Gastrocnemius medialis (tissue), 4 donors: Measurements from ENCODE around the gene WASF2. TPM values are rescaled to one million over a fixed set of nuclear protein-coding genes. Genes with fewer than 3 reads are reported as not detected.

ENCODE experiments used
- ATAC-seq, 2 donors: fragments of 150-250 bp; one replicate each; pipeline ENCODE4 v1.9.1; 2016
- DNase-seq, 2 donors: peaks; one replicate each; pipeline ENCODE4 v3.0.0-alpha.2; 2019
- H3K27ac ChIP-seq, 4 donors: fragments of 200-600 bp; sonication (generic); 1 replicate in 1 of 4; 2 replicates in 3 of 4; pipeline ENCODE4 v1.5.1; 2016 to 2018; ENCODE audit warnings: mild to moderate bottlenecking in 2 of 4, moderate library complexity in 1 of 4
- H3K27me3 ChIP-seq, 3 donors: fragments of 200-600 bp; sonication (generic) in 2 of 3; 1 replicate in 1 of 3; 2 replicates in 2 of 3; pipeline versions ENCODE4 v1.5.1 to v1.6.0; 2016 to 2019; ENCODE audit warnings: mild to moderate bottlenecking in 1 of 3, moderate library complexity in 1 of 3
- H3K36me3 ChIP-seq, 2 donors: fragments of 200-600 bp; sonication (generic) in 1 of 2; one replicate each; pipeline ENCODE4 v1.5.1; 2017 to 2018
- H3K4me1 ChIP-seq, 2 donors: fragments of 200-600 bp; sonication (generic) in 1 of 2; one replicate each; pipeline ENCODE4 v1.5.1; 2016 to 2017; ENCODE audit warnings: mild to moderate bottlenecking in 2 of 2
- H3K4me3 ChIP-seq, 4 donors: fragments of 200-600 bp; sonication (generic) in 3 of 4; 1 replicate in 1 of 4; 2 replicates in 3 of 4; pipeline ENCODE4 v1.5.1; 2016 to 2019; ENCODE audit warnings: mild to moderate bottlenecking in 2 of 4
- H3K9me3 ChIP-seq, 3 donors: fragments of 200-600 bp; sonication (generic) in 2 of 3; 1 replicate in 1 of 3; 2 replicates in 2 of 3; pipeline ENCODE4 v1.5.1; 2016 to 2019
- CTCF ChIP-seq, 5 experiments: fragments of 450-650 bp in 3 of 5; fragments of 200-600 bp in 2 of 5; sonication (generic) in 2 of 5; IDR thresholded peaks in 4 of 5; conservative IDR thresholded peaks in 1 of 5; 1 replicate in 4 of 5; 2 replicates in 1 of 5; pipeline ENCODE4 v1.5.1; 2016 to 2019; ENCODE audit warnings: antibody characterized with exemption in 5 of 5, mild to moderate bottlenecking in 3 of 5, moderate library complexity in 3 of 5
- POLR2A ChIP-seq, 2 donors: fragments of 450-650 bp; IDR thresholded peaks; one replicate each; pipeline ENCODE4 v1.6.1; 2017; ENCODE audit warnings: antibody characterized with exemption in 2 of 2, mild to moderate bottlenecking in 2 of 2, moderate library complexity in 2 of 2
- in situ Hi-C, 4 donors: fragments of 200-750 bp; cut with MboI; loops; one replicate each; pipeline versions ENCODE4 v1.15.0 to v1.8.0; 2017; ENCODE audit warnings: low sequenced_read_pairs in 4 of 4
- intact Hi-C: fragments of 100-400 bp; cut with DNase I; formaldehyde crosslinking; loops from one replicate; pipeline ENCODE4 v1.15.1; 2023; ENCODE audit warnings: low total_unique reads
- total RNA-seq, 4 donors: library from RNA; depleted of rRNA; stranded (reverse); fragments of >200 nt; gene quantifications; one replicate each; pipeline versions ENCODE4 v1.1.0 to v1.2.3, GENCODE V29; 2016

The WASF2 gene
- total RNA-seq, 4 donors from 2014 or later: 10.6 to 16.7 (median 13.3) TPM

- TF ChIP-seq CTCF (IDR thresholded peaks at IDR 0.05 in 4 of 5, conservative IDR thresholded peaks at IDR 0.05 in 1 of 5): no peak
- TF ChIP-seq POLR2A (IDR thresholded peaks at IDR 0.05): no peak
These were observed 62.6 kb downstream of the WASF2 start for GRCh38 chr1:27427329-27427728.

GRCh38 chr1:27423709-27424108, 66.3 kb downstream of the WASF2 start:
- Histone ChIP-seq H3K4me1 (peaks cover 38 to 47% of the 10 kb centered on the region in 2 donors), H3K4me3 (no peak overlapping the region), H3K27ac (peak overlapping the region in 1 of 4 donors; percentile 35), H3K27me3 (no peaks in the 10 kb centered on the region), H3K9me3 (no peaks in the 10 kb centered on the region), H3K36me3 (peaks cover 0 to 5% of the 10 kb centered on the region in 2 donors)
- ATAC-seq (no peak), DNase-seq (no peak)
- in situ Hi-C loops: loop anchor here in 3 of 4 donors (10.0 to 25.0 kb wide), 2 partner anchors 51 to 89 kb away; no protein-coding TSS in a partner anchor
- intact Hi-C loops: no loop called here
- no peak for TF ChIP-seq CTCF (IDR thresholded peaks at IDR 0.05 in 4 of 5, conservative IDR thresholded peaks at IDR 0.05 in 1 of 5)

More at GRCh38 chr1:27427329-27427728, 62.6 kb downstream of the WASF2 start:
- peaks cover 0 to 5% of the 10 kb centered on the region in 2 donors for H3K36me3 ChIP-seq
- peaks cover 65 to 73% of the 10 kb centered on the region in 2 donors for H3K4me1 ChIP-seq
- H3K9me3 ChIP-seq: no peaks in the 10 kb centered on the region
- no peaks in the 10 kb centered on the region for H3K27me3 ChIP-seq
- in situ Hi-C loops (loop anchor here in 1 of 4 donors (10.0 kb wide), 1 partner anchor 47 kb away; no protein-coding TSS in a partner anchor), intact Hi-C loops (no loop called here)
- peak overlapping the region in 2 of 4 donors; percentile 12 to 37 for H3K4me3 ChIP-seq
- DNase-seq (no peak), ATAC-seq (no peak)
- peak overlapping the region; percentile 75 to 83 (median 78) for H3K27ac ChIP-seq

GRCh38 chr1:27418326-27419185, 71.4 kb downstream of the WASF2 start:
- Histone ChIP-seq H3K9me3 (no peaks in the 10 kb centered on the region), H3K4me3 (no peak overlapping the region), H3K4me1 (peaks cover 36 to 43% of the 10 kb centered on the region in 2 donors), H3K36me3 (peaks cover 0 to 39% of the 10 kb centered on the region in 2 donors), H3K27me3 (no peaks in the 10 kb centered on the region), H3K27ac (peak overlapping the region; percentile 77 to 86 (median 81))
- intact Hi-C loops: loop anchor here (2.0 to 5.0 kb wide), 2 partner anchors 72 to 189 kb away; partner anchors contain the start of gene WASF2
- TF ChIP-seq POLR2A (IDR thresholded peaks at IDR 0.05) (no peak), CTCF (IDR thresholded peaks at IDR 0.05 in 4 of 5, conservative IDR thresholded peaks at IDR 0.05 in 1 of 5) (no peak)
- DNase-seq (peak; percentile 80 to 90), ATAC-seq (peak; percentile 97 to 98)
- in situ Hi-C loops: loop anchor here in 2 of 4 donors (25.0 kb wide), 1 partner anchor 94 kb away; no protein-coding TSS in a partner anchor

- Histone ChIP-seq H3K9me3 (no peaks in the 10 kb centered on the region), H3K27me3 (no peaks in the 10 kb centered on the region), H3K27ac (peak overlapping the region; percentile 77 to 86 (median 81)), H3K4me1 (peaks cover 35 to 49% of the 10 kb centered on the region in 2 donors), H3K4me3 (no peak overlapping the region), H3K36me3 (peaks cover 0 to 48% of the 10 kb centered on the region in 2 donors)
- intact Hi-C loops: loop anchor here (2.0 to 5.0 kb wide), 2 partner anchors 73 to 190 kb away; partner anchors contain the start of gene WASF2
- ATAC-seq (no peak), DNase-seq (no peak)
- in situ Hi-C loops: loop anchor here in 2 of 4 donors (25.0 kb wide), 1 partner anchor 95 kb away; no protein-coding TSS in a partner anchor
- no peak for TF ChIP-seq CTCF (IDR thresholded peaks at IDR 0.05 in 4 of 5, conservative IDR thresholded peaks at IDR 0.05 in 1 of 5)
- no peak for TF ChIP-seq POLR2A (IDR thresholded peaks at IDR 0.05)
These were observed 72.3 kb downstream of the WASF2 start for GRCh38 chr1:27417713-27418112.
